Measurements from ENCODE around the gene GRHL3. TPM values are rescaled to one million over a fixed set of nuclear protein-coding genes. Genes with fewer than 3 reads are reported as not detected.
"Not testable (repeated sequence)": the region's sequence is repeated elsewhere in the genome, so short reads cannot be mapped to it uniquely, and the experiment has no call there.

Gene GRHL3
- total RNA-seq: 0.64 and 0.78 TPM in 2 replicates

DNA sequence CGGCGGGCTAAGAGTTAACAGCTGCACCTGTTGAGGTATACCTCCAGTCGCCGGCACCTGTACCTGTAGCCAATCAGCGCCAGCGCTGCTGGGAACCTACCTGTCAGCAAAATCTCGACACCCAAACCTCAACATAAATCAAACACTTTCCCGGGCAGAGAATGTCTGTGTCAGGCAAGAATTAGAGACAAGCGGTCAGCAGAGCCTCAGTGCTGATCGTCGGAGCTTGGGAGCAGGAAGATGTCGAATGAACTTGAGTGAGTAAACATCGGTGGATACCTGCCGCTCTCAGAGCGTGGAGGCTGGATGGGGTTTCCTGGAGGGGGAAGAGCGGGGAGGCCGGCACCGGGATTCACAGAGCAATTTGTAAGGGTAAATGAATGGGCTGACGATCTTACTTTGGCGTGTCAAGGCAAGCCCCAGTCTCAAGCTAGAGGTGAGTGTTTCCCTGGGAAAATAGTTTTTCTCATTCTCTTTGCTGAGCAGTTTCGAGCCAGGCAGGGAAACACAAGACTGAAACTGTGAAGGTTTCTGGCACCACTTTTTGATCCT is at the start of gene GRHL3:
TSS of gene GRHL3 (plus strand) at position 46 of the 552 bp plus-strand sequence. CDS start at position 241, 195 bp downstream.
- peak within 1 kb of the TSS; percentile 25 for H3K4me3 Mint-ChIP-seq
- POLR2A ChIA-PET: interaction anchor here (0.6 kb wide), 1 partner anchor 120 kb away, joined by 4 read pairs; no protein-coding TSS in a partner anchor
- CTCF ChIA-PET: interaction anchor here (1.9 kb wide), 1 partner anchor 72 kb away, joined by 4 read pairs; no protein-coding TSS in a partner anchor

DNA sequence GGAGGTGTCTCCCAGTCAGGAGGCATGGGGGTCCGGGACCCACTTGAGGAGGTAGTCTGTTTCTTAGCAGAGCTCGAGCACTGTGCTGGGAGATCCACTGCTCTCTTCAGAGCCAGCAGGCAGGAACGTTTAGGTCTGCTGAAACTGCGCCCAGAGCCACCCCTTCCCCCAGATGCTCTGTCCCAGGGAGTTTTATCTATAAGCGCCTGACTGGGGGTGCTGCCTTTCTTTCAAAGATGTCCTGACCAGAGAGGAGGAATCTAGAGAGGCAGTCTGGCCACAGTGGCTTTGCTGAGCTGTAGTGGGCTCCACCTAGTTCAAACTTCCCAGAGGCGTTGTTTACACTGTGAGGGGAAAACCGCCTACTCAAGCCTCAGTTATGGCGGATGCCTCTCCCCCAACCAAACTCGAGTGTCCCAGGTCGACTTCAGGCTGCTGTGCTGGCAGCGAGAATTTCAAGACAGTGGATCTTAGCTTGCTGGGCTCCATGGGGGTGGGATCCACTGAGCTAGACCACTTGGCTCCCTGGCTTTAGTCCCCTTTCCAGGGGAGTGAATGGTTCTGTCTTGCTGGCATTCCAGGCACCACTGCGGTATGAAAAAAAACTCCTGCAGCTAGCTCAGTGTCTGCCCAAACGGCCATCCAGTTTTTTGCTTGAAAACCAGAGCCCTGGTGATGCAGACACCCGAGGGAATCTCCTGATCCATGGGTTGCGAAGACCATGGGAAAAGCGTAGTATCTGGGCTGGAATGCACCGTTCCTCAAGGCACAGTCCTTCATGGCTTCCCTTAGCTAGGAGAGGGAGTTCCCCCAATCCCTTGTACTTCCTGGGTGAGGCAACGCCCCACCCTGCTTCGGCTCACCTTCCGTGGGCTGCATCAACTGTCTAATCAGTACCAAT is 44.7 kb upstream of the GRHL3 start:
- ATAC-seq (ENCODE audit: low read depth); H3K36me3 Mint-ChIP-seq (ENCODE audit: low read depth); H3K4me3 Mint-ChIP-seq; CTCF ChIA-PET; H3K4me1 Mint-ChIP-seq; DNase-seq; H3K9me3 Mint-ChIP-seq; intact Hi-C loops (cut with micrococcal nuclease); H3K27ac Mint-ChIP-seq; POLR2A ChIA-PET: not testable (repeated sequence)
- H3K27me3 Mint-ChIP-seq: peaks cover 44% of the 10 kb centered on the region

More for the DNA sequence above, at the start of gene GRHL3:
- H3K36me3 Mint-ChIP-seq (ENCODE audit: low read depth): no peaks in the 10 kb centered on the region
- intact Hi-C loops (cut with micrococcal nuclease): no loop called here
- peaks cover 50% of the 10 kb centered on the region for H3K4me1 Mint-ChIP-seq
- peak within 1 kb of the TSS; percentile 53 for H3K27ac Mint-ChIP-seq
- no peak for DNase-seq
- H3K9me3 Mint-ChIP-seq: no peaks in the 10 kb centered on the region
- peaks cover 33% of the 10 kb centered on the region for H3K27me3 Mint-ChIP-seq
- TF ChIP-seq CTCF (IDR thresholded peaks at IDR 0.05): no peak
- ATAC-seq (ENCODE audit: low read depth): no peak

DNA sequence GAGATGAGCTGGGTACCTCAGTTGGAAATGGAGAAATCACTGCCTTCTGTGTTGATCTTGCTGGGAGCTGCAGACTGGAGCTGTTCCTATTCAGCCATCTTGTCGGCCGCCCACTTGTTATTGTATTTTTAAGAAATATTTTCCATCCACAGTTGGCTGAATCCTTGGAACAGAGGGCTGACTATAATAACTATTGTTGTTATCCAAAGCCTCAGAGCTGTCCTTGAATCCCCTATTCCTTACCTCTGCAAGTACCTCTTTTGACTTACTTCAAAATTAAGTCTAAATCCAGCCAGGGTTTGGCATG is 44.1 kb upstream of the GRHL3 start:
- no peaks in the 10 kb centered on the region for H3K36me3 Mint-ChIP-seq (ENCODE audit: low read depth)
- no peak for TF ChIP-seq CTCF (IDR thresholded peaks at IDR 0.05)
- H3K9me3 Mint-ChIP-seq: peaks cover 7% of the 10 kb centered on the region
- H3K27me3 Mint-ChIP-seq: peaks cover 41% of the 10 kb centered on the region
- POLR2A ChIA-PET: interaction anchor here (0.7 kb wide), 1 partner anchor 71 kb away, joined by 5 read pairs; no protein-coding TSS in a partner anchor
- no peak overlapping the region for H3K4me3 Mint-ChIP-seq
- ATAC-seq (ENCODE audit: low read depth): no peak
- H3K27ac Mint-ChIP-seq: no peak overlapping the region
- CTCF ChIA-PET: interaction anchor here (0.9 kb wide), 1 partner anchor 125 kb away, joined by 3 read pairs; no protein-coding TSS in a partner anchor
- peaks cover 5% of the 10 kb centered on the region for H3K4me1 Mint-ChIP-seq
- intact Hi-C loops (cut with micrococcal nuclease): no loop called here
- DNase-seq: no peak

DNA sequence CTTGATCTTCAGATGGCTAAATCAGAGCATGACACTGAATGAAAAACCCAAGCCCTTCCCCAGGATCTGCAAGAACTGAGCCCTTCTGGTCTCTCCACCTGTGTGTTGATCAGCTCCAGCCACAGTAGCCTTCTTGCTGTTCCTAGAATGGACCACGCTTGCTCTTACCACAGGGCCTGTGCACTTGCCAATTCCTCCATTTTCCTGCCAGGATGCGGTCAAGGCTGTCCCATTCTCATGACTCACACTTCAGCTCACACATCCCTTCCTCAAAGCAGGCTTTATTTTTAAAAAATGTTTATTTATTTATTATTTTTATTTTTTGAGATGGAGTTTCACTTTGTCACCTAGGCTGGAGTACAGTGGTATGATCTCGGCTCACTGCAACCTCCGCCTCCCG is 43.6 kb upstream of the GRHL3 start:
- no peak for ATAC-seq (ENCODE audit: low read depth)
- Mint-ChIP-seq H3K27me3 (peaks cover 41% of the 10 kb centered on the region), H3K36me3 (ENCODE audit: low read depth) (no peaks in the 10 kb centered on the region), H3K4me1 (peaks cover 5% of the 10 kb centered on the region), H3K9me3 (peaks cover 5% of the 10 kb centered on the region), H3K4me3 (no peak overlapping the region), H3K27ac (no peak overlapping the region)
- CTCF ChIA-PET: interaction anchor here (0.6 to 0.9 kb wide), 2 partner anchors 47 to 125 kb away, joined by 3 read pairs; no protein-coding TSS in a partner anchor
- no peak for DNase-seq
- POLR2A ChIA-PET: interaction anchor here (0.7 kb wide), 1 partner anchor 72 kb away, joined by 5 read pairs; no protein-coding TSS in a partner anchor
- no peak for TF ChIP-seq CTCF (IDR thresholded peaks at IDR 0.05)
- intact Hi-C loops (cut with micrococcal nuclease): no loop called here

DNA sequence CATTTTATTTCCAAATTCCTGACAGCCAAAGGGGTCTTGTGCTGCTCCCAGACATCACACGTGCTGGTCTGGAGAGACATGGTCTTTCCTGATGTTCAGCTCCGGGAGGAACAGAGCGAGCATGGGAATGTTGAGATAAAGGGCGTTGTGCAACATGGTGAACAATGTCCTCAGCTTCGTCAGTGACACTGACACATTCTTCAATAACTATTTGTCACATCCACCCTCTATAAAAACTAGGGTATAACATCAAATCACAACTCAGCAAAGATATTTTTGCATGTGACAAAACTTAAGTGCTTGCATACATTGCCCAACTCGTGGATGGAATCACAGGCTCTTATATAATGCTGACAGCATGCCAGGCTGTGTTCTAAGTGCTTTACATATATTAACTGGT is 42.4 kb upstream of the GRHL3 start:
- peaks cover 38% of the 10 kb centered on the region for H3K27me3 Mint-ChIP-seq
- ChIA-PET POLR2A (no interaction called here), CTCF (no interaction called here)
- H3K4me1 Mint-ChIP-seq: peaks cover 5% of the 10 kb centered on the region
- no peak overlapping the region for H3K27ac Mint-ChIP-seq
- no peak for TF ChIP-seq CTCF (IDR thresholded peaks at IDR 0.05)
- intact Hi-C loops (cut with micrococcal nuclease): no loop called here
- no peaks in the 10 kb centered on the region for H3K36me3 Mint-ChIP-seq (ENCODE audit: low read depth)
- H3K4me3 Mint-ChIP-seq: no peak overlapping the region
- ATAC-seq (ENCODE audit: low read depth) (no peak), DNase-seq (no peak)
- H3K9me3 Mint-ChIP-seq: peaks cover 5% of the 10 kb centered on the region

Measured in activated B cell treated with CpG ODN at 0.5 μM for 24 hours (primary cell).